Activated T-cell treated with anti-CD3 and anti-CD28 coated beads for 4 hours (primary cell): ENCODE measurements around the gene OGFR.

Experiments
- DNase-seq: peaks from one replicate; pipeline ENCODE4 v3.0.0-alpha.2; 2020

Gene OGFR

GRCh38 chr20:62801284-62802010 is 3.2 kb upstream of the OGFR start:
- no peak for DNase-seq

- no peak for DNase-seq
Observed at GRCh38 chr20:62802026-62802712, 2.5 kb upstream of the OGFR start.

- DNase-seq, result no peak
Observed at GRCh38 chr20:62804021-62804626, 511 bp upstream of the OGFR start.

- DNase-seq, result peak; percentile 56
Observed at GRCh38 chr20:62805155-62805710, 598 bp downstream of the OGFR start.

- DNase-seq, result no peak
Observed at GRCh38 chr20:62805711-62806382, 1.2 kb downstream of the OGFR start.

- no peak for DNase-seq
Observed at GRCh38 chr20:62806383-62807050, 1.9 kb downstream of the OGFR start.

GRCh38 chr20:62807444-62808210 is 3.0 kb downstream of the OGFR start:
- DNase-seq, result no peak

GRCh38 chr20:62808211-62808865 is 3.7 kb downstream of the OGFR start:
- peak; percentile 71 for DNase-seq

- DNase-seq, result no peak
Observed at GRCh38 chr20:62809530-62810428, 5.1 kb downstream of the OGFR start.

GRCh38 chr20:62811320-62811719 is 6.7 kb downstream of the OGFR start:
- no peak for DNase-seq

- no peak for DNase-seq
Observed at GRCh38 chr20:62811720-62812119, 7.1 kb downstream of the OGFR start.

GRCh38 chr20:62812181-62812906 is 7.7 kb downstream of the OGFR start:
- DNase-seq, result no peak

GRCh38 chr20:62812907-62813200 is 8.2 kb downstream of the OGFR start:
- DNase-seq, result no peak

- DNase-seq, result no peak
Observed at GRCh38 chr20:62813588-62813987, 9.0 kb downstream of the OGFR start.

GRCh38 chr20:62814060-62814708 is 9.5 kb downstream of the OGFR start:
- DNase-seq, result no peak

- no peak for DNase-seq
Observed at GRCh38 chr20:62814709-62815065, 10.1 kb downstream of the OGFR start.

GRCh38 chr20:62815066-62815991 is 10.7 kb downstream of the OGFR start:
- DNase-seq, result no peak
